GM18868 (cell line): ENCODE results near the gene RABGAP1L.
"Not testable (repeated sequence)": the region's sequence is repeated elsewhere in the genome, so short reads cannot be mapped to it uniquely, and the experiment has no call there.

ENCODE experiments used
- ATAC-seq: cut with Tn5 transposase; IDR thresholded peaks from one replicate; pipeline ENCODE4 v1.9.1; 2021; ENCODE audit warnings: mild to moderate bottlenecking, moderate library complexity; ENCODE audit not compliant: unreplicated experiment

Gene RABGAP1L

DNA sequence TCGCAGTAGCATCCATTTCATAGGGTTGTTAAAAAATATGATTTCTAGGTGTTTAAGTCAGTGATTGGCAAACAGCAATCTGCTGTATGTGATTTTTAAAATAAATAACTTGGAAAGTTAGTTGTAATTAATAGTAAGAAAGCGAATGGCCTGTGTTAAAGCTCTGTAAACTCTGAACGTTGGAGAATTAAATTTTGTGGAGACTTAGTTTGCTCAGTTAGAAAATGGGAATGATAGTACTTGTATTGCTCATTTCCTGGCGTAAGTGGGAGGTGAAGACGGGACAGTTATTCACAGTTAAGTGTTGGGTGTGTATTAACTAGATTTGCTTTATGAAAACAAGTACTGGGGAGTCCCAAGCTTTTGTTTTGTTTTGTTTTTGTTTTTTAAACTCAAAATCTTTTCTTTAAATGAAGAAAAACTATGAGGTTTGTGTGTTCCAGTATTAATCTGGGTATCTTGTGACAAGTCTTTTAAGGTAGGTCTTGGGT lies 841.4 kb downstream of the RABGAP1L start:
- no peak for ATAC-seq

DNA sequence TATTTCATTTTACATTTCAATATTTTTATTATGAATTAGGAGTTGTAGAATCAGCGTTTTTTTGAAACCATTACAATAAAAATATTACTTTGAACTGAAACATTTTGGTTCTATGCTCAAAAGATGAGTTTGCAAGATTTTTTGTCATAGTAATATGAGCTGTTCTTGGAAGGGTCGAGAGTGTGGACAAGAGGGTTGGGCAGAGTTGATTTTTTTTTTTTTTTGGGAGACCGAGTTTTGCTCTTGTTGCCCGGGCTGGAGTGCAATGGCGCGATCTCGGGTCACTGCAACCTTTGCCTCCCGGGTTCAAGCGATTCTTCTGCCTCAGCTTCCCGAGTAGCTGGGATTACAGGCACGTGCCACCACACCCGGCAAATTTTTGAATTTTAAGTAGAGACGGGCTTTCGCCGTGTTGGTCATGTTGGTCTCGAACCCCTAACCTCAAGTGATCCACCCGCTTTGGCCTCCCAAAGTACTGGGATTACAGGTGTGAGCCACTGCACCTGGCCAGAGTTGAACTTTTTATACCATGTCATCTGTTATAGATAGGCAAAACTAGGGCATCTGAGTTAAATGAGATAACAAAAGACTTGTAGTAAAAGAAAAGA lies 843.7 kb downstream of the RABGAP1L start:
- no peak for ATAC-seq

GRCh38 chr1:175003521-175003920 lies 844.2 kb downstream of the RABGAP1L start:
- no peak for ATAC-seq

DNA sequence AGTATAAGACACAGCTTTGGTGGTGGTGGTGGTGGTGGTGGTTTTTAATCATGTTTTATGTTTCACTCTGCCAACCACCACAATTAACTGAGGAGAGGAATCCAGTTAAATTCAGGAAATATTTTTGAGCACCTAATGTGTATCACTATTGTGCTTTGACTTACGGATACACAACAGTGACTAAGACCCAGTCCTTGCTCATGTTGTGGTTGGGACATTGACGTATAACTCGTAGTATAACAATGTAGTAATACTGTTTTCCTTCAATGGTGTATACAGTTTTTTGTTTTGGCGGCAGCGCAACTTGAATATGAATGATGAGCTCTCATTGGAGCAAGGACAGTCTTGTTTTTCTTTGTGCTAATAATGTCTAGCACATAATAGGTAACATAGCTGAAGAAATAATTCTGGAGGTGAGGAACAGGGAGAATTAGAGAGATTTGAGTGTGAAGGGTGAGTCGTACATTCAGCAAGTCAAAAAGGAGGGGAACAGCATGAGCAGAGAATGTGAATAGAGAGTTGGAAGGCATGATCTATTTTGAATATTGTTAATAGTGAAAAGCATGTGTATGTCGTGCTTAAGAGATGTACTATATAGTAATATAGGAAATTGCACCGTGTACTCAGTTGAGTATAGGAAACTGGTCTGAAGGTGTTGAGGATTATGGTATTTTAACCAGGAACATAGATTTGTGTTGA lies 845.9 kb downstream of the RABGAP1L start:
- no peak for ATAC-seq

- no peak for ATAC-seq
These were observed 850.2 kb downstream of the RABGAP1L start for GRCh38 chr1:175009532-175009931.

- ATAC-seq: no peak
These were observed 854.1 kb downstream of the RABGAP1L start for GRCh38 chr1:175013445-175013844.

DNA sequence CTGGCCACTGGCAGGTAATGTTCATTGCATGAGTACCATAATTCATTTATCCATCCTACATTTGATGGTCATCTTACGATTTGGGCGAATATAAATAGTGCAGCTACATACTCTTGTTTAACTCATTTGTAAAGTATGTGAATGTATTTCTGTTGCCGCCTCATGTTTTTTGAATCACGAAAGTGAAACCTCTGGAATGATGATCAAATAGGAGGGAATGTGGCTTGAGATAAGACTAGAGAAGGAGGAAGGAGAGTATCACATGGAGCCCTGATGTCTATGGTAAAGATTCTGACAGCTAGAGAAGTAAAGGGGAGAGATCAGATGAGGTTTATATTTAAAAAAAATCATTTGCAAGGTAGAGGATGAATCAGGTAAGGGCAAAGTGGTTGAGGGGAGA lies 855.9 kb downstream of the RABGAP1L start:
- ATAC-seq: no peak

- no peak for ATAC-seq
These were observed 860.2 kb downstream of the RABGAP1L start for GRCh38 chr1:175019524-175019923.

DNA sequence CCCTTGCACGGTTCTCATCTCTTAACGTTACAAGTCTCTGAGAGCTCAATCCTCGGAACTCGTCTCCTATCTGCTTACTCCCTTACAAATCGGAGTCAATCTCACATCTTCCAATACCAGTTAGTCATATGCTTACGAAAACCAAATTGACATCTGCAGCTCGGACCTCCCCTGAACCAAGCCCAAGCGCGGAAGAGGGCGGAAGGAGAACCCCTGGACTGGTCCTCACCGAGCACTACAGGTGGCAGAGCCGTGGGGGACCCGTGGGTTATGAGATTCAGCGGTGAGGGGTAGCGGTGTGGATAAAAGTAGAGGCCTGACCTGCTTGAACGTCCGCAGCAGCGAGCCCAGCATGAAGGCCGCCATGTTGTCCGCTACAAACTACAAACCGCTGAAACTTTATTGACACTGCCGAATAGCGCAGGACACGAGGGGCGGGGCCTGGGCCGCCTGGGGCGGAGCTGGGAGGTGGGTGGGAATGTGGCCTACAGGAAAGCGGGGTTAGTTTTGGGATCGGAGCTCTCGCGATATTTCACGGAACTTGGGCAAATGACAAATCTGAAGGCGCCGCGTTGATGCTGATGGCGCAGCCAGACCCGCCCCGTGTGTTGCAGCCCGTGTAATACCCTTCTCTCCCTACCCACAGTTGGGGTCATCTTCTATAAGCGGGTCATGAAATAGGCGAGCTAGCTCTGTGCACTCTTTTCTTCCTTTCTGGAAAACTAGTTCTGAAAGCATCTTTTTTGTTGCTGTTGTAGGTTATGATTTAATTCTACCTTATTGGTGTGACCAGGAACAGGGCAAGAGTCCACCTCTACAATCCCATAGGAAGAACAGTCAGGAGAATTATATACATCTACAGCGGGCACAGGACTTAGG lies 864.0 kb downstream of the RABGAP1L start, which contains the start of gene MRPS14:
TSS of gene MRPS14 (minus strand) at position 383 of the 879 bp plus-strand sequence. CDS start at position 366, 17 bp downstream.
- ATAC-seq: peak; percentile 95

GRCh38 chr1:175023922-175024242 lies 864.6 kb downstream of the RABGAP1L start:
- ATAC-seq: not testable (repeated sequence)

DNA sequence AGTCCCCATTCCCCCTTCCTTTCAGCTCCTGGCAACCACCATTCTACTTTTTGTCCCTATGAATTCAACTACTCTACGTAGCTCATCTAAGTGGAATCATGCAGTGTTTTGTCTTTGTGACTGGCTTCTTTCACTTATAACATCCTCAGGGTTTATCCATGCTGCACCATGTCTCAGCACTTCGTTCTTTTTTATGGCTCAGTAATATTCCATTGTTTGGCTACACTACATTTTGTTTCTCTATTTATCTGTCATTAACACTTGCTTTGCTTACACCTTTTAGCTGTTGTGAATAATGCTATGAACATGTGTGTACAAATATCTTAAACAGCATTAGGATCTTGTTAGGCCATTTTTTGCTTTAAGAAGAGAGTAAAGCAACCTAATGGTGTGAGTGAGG lies 865.5 kb downstream of the RABGAP1L start:
- ATAC-seq: no peak

GRCh38 chr1:175033953-175034352 lies 874.6 kb downstream of the RABGAP1L start:
- no peak for ATAC-seq

- no peak for ATAC-seq
These were observed 875.5 kb downstream of the RABGAP1L start for GRCh38 chr1:175034775-175035174.

- ATAC-seq: no peak
These were observed 876.5 kb downstream of the RABGAP1L start for GRCh38 chr1:175035865-175036264.

GRCh38 chr1:175036476-175036875 lies 877.2 kb downstream of the RABGAP1L start:
- ATAC-seq: no peak

GRCh38 chr1:175037416-175037815 lies 878.1 kb downstream of the RABGAP1L start:
- ATAC-seq: no peak

GRCh38 chr1:175040324-175040879 lies 881.1 kb downstream of the RABGAP1L start:
- no peak for ATAC-seq

DNA sequence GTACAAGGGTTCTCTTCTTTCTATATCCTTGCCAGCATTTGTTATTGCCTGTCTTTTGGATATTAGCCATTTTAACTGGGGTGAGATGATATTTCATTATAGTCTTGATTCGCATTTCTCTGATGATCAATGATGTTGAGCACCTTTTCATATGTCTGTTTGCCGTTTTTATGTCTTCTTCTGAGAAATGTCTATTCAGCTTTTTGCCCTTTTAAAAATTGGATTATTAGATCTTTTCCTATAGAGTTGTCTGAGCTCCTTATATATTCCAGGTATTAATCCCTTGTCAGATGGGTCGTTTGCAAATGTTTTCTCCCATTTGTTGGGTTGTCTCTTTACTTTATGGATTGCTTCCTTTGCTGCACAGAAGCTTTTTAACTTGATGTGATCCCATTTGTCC lies 883.3 kb downstream of the RABGAP1L start:
- ATAC-seq: no peak

DNA sequence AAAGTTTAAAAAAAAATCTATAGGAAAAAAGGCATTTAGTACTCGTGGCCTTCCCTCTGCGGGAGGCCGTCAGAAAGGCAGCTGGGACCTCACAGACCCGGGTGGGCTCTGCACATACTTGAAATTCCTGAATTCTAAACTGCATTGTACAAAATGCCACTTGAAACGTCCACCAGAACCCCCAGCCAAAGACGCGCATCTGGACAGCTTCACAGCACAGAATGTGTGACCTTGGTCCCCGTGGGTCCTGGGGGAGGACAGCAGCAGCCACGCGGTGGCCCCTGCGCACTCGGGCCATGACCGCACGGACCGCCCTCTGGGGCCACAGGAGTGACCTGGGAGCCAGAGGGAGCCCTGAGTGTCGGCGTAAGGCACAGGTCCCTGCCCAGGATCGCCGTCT lies 884.5 kb downstream of the RABGAP1L start:
- no peak for ATAC-seq

DNA sequence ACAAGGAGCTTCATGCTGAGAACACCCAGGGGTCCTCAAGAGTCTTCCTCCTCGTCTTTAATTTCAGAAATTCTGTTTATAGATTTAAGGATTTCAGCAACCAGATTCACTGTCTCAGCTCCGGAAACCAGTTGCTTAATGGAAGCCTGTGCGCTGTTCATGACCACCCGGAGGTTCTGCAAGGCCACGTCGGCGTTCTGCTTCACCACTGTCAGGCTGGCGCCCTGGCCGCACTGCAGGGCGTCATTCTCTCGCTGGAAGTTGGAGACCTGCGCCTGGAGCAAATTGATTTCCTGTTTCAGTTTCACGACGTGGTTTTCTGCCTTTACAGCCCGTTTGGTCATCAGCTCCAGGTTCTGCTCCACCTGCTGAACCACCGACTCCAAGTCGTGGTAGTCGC lies 885.3 kb downstream of the RABGAP1L start:
- ATAC-seq: not testable (repeated sequence)
